Transverse colon (tissue), 4 donors: ENCODE measurements around the gene SLC25A42. TPM values are rescaled to one million over a fixed set of nuclear protein-coding genes. Genes with fewer than 3 reads are reported as not detected.

Experiments
- DNase-seq: peaks from one replicate; pipeline ENCODE4 v3.0.0-alpha.2; 2019
- H3K27ac ChIP-seq, 4 donors: fragments of 200-600 bp; sonication (generic); 2 replicates each; pipeline ENCODE4 v1.5.1; 2016 to 2018; ENCODE audit warnings: inconsistent platforms in 4 of 4
- H3K27me3 ChIP-seq: fragments of 200-600 bp; sonication (generic); 2 replicates; pipeline ENCODE4 v1.5.1; 2017; ENCODE audit warnings: inconsistent platforms
- H3K36me3 ChIP-seq, 4 donors: fragments of 200-600 bp; sonication (generic); 2 replicates each; pipeline ENCODE4 v1.5.1; 2017 to 2019; ENCODE audit warnings: inconsistent platforms in 4 of 4
- H3K4me1 ChIP-seq, 4 donors: fragments of 200-600 bp; sonication (generic); 2 replicates each; pipeline ENCODE4 v1.5.1; 2017 to 2020; ENCODE audit warnings: inconsistent platforms in 4 of 4
- H3K4me3 ChIP-seq, 4 donors: fragments of 200-600 bp; sonication (generic); 1 replicate in 1 of 4; 2 replicates in 3 of 4; pipeline versions ENCODE4 v1.5.1 to v1.6.1; 2017 to 2019; ENCODE audit warnings: inconsistent platforms in 4 of 4
- H3K9me3 ChIP-seq, 2 donors: fragments of 200-600 bp; sonication (generic); 2 replicates each; pipeline ENCODE4 v1.5.1; 2017 to 2019; ENCODE audit warnings: inconsistent platforms in 2 of 2
- EP300 ChIP-seq: sonication (generic); formaldehyde crosslinking; IDR thresholded peaks from one replicate; pipeline ENCODE4 v1.6.1; 2017; ENCODE audit warnings: antibody characterized with exemption, low read depth
- POLR2A ChIP-seq: fragments of 450-650 bp; IDR thresholded peaks from one replicate; pipeline ENCODE4 v1.6.1; 2016; ENCODE audit warnings: antibody characterized with exemption, mild to moderate bottlenecking, moderate library complexity
- POLR2AphosphoS5 ChIP-seq, 3 donors: sonication (generic); formaldehyde crosslinking; IDR thresholded peaks; one replicate each; pipeline ENCODE4 v1.6.1; 2016; ENCODE audit warnings: antibody characterized with exemption in 3 of 3
- WGBS, 2 donors: methylation state at CpG; one replicate each; pipeline ENCODE4 v1.1.5; 2018; ENCODE audit warnings: low coverage in 1 of 2; 5-methylcytosine and 5-hydroxymethylcytosine counted together
- in situ Hi-C, 4 donors: fragments of 200-750 bp; cut with MboI; loops; one replicate each; pipeline versions ENCODE4 v1.15.0 to v1.15.1; 2017; ENCODE audit warnings: low sequenced_read_pairs in 3 of 4, low pct_ligation_motif_present in 1 of 4, low pct_unique_long_range_greater_than_20kb in 1 of 4
- intact Hi-C: fragments of 100-400 bp; cut with DNase I; formaldehyde crosslinking; loops from one replicate; pipeline ENCODE4 v1.15.1; 2023; ENCODE audit warnings: low total_unique reads
- total RNA-seq, 4 donors: library from RNA; depleted of rRNA; stranded (reverse); fragments of >200 nt; gene quantifications; one replicate each; pipeline ENCODE4 v1.1.0, GENCODE V29; 2016
- TF ChIP-seq, protein P1 (sequence below), 5 experiments: fragments of 200-600 bp in 3 of 5; fragments of 450-650 bp in 2 of 5; sonication (generic) in 3 of 5; IDR thresholded peaks; 1 replicate in 2 of 5; 2 replicates in 3 of 5; pipeline ENCODE4 v1.5.1; 2016 to 2017; ENCODE audit warnings: antibody characterized with exemption in 5 of 5, inconsistent platforms in 3 of 5, mild to moderate bottlenecking in 2 of 5, moderate library complexity in 1 of 5

Gene SLC25A42
- total RNA-seq, 4 donors from 2014 or later: 6.8 to 141 (median 24.5) TPM

DNA sequence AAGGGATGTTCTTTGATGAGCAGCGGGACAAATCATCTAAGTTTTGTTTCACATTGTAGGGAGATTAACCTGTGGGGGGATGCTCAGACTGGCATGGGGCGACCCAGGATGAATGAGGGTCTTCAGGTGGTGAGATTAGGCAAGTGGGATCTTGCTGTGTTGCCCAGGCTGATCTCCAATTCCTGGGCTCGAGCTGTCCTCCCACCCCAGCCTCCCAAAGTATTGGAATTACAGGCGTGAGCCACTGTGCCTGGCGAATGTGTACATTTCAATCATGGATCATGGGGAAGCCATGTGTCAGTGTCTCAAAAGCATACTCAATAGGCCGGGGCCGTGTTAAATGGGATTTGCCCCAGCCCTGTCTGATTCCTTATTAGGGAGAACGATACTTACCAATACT, 8.1 kb downstream of the SLC25A42 start:
- TF ChIP-seq POLR2A: no peak
- no peak for TF ChIP-seq POLR2AphosphoS5 (IDR thresholded peaks at IDR 0.05)
- TF ChIP-seq, protein P1, sequence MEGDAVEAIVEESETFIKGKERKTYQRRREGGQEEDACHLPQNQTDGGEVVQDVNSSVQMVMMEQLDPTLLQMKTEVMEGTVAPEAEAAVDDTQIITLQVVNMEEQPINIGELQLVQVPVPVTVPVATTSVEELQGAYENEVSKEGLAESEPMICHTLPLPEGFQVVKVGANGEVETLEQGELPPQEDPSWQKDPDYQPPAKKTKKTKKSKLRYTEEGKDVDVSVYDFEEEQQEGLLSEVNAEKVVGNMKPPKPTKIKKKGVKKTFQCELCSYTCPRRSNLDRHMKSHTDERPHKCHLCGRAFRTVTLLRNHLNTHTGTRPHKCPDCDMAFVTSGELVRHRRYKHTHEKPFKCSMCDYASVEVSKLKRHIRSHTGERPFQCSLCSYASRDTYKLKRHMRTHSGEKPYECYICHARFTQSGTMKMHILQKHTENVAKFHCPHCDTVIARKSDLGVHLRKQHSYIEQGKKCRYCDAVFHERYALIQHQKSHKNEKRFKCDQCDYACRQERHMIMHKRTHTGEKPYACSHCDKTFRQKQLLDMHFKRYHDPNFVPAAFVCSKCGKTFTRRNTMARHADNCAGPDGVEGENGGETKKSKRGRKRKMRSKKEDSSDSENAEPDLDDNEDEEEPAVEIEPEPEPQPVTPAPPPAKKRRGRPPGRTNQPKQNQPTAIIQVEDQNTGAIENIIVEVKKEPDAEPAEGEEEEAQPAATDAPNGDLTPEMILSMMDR (IDR thresholded peaks at IDR 0.05): no peak
- TF ChIP-seq EP300: no peak
- Histone ChIP-seq H3K9me3 (no peaks in the 10 kb centered on the region), H3K4me1 (peaks cover 0 to 16% (median 0%) of the 10 kb centered on the region in 4 donors), H3K4me3 (no peak overlapping the region), H3K27me3 (no peaks in the 10 kb centered on the region), H3K36me3 (no peaks in the 10 kb centered on the region), H3K27ac (no peak overlapping the region)
- in situ Hi-C loops: no loop called here
- 97 to 100% methylated on average over 4 to 8 of the region's 8 CpGs for WGBS, 2 donors
- no peak for DNase-seq
- intact Hi-C loops: no loop called here

DNA sequence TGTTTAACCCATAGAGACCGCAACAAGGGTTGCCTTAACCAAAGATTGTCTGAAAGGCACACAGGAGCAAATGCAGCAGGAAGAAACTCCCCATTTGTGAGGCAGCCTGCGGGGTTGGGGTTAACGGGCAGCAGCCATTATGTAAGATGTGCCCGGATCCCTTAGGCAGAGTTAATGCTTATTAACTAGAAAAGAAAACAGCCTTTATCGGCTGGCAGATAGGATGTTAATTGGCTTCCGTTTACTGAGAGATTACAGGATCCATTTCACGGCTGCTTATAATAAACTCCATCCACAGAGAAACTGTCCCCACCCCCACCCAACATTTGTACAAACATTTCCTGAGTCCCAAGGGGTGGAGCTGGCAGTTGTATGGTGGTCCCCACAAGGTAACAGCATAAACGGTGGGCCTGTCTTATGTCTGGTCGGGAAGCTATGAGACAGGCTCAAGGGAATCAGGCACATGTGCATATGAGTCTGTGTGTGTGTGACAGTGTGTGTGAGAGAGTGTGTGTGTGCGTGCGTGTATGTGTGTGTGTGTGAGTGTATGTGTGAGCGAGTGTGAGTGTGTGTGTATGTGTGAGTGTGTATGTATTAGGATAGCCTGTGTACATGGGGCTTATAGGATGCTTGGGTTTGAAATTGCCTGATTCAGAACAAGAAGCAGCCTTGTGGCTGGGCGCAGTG, 10.5 kb downstream of the SLC25A42 start:
- intact Hi-C loops (no loop called here), in situ Hi-C loops (no loop called here)
- Histone ChIP-seq H3K4me1 (no peaks in the 10 kb centered on the region), H3K36me3 (no peaks in the 10 kb centered on the region), H3K4me3 (no peak overlapping the region), H3K27ac (no peak overlapping the region), H3K9me3 (no peaks in the 10 kb centered on the region), H3K27me3 (no peaks in the 10 kb centered on the region)
- no peak for DNase-seq
- TF ChIP-seq, protein P1 (IDR thresholded peaks at IDR 0.05): no peak
- TF ChIP-seq EP300 (no peak), POLR2AphosphoS5 (IDR thresholded peaks at IDR 0.05) (no peak), POLR2A (no peak)
- 68 to 70% methylated on average over 3 to 13 of the region's 13 CpGs for WGBS, 2 donors

DNA sequence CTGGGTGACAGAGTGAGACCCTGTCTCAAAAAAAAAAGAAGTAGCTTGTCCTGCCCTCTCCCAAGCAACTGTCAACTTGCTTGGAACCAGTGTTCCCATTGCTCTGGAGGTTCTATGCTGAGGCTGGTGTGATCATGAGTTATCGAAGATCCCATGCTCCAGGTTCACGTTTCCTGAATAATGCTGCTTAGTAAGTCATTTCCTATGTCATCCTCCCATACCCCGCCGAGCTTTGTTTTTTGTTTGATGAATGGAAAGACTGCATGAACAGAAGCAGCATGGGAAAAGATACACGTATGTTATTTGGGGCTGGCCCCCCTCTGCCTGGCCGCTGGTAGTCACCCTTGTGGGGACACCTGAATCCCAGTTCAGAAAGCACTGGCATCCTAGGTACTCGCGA, 11.3 kb downstream of the SLC25A42 start:
- H3K4me1 ChIP-seq: no peaks in the 10 kb centered on the region
- H3K27me3 ChIP-seq: no peaks in the 10 kb centered on the region
- intact Hi-C loops: no loop called here
- no peaks in the 10 kb centered on the region for H3K36me3 ChIP-seq
- no peak for DNase-seq
- no peak for TF ChIP-seq POLR2A
- TF ChIP-seq, protein P1 (IDR thresholded peaks at IDR 0.05): no peak
- no peak for TF ChIP-seq EP300
- TF ChIP-seq POLR2AphosphoS5 (IDR thresholded peaks at IDR 0.05): no peak
- 91 to 100% methylated on average over 5 to 8 of the region's 8 CpGs for WGBS, 2 donors
- H3K9me3 ChIP-seq: no peaks in the 10 kb centered on the region
- no peak overlapping the region for H3K4me3 ChIP-seq
- in situ Hi-C loops: no loop called here
- no peak overlapping the region for H3K27ac ChIP-seq

DNA sequence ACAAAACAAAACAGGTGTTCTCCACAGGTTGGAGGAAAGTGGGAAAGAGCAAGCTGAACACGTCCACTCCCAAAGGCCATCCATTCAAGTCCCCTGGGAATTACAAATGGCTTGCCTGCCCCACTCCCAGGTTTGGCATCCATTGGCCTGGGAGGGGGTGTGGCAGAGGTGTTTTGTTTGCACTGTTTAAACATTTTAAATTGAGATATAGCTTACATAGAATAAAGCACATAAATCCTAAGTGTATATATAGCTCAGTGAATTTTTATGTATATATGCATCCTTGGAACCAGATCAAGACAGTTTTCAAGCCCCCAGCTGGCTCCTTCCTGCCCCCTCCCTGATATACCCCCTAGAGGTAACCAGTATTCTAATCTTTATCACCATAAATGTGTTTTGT, 12.7 kb downstream of the SLC25A42 start:
- Histone ChIP-seq H3K27ac (no peak overlapping the region), H3K36me3 (no peaks in the 10 kb centered on the region), H3K4me1 (no peaks in the 10 kb centered on the region), H3K4me3 (no peak overlapping the region), H3K9me3 (no peaks in the 10 kb centered on the region), H3K27me3 (no peaks in the 10 kb centered on the region)
- WGBS, 2 donors: 69% methylated on average over 1 of the region's 1 CpG; no CpG with 5 or more reads in 1 of the 2 donors
- intact Hi-C loops: no loop called here
- TF ChIP-seq, protein P1 (IDR thresholded peaks at IDR 0.05): no peak
- TF ChIP-seq EP300 (no peak), POLR2AphosphoS5 (IDR thresholded peaks at IDR 0.05) (no peak), POLR2A (no peak)
- DNase-seq: no peak
- in situ Hi-C loops: no loop called here
